ENCODE measurements around the gene UGT1A7.

UGT1A7 gene

DNA sequence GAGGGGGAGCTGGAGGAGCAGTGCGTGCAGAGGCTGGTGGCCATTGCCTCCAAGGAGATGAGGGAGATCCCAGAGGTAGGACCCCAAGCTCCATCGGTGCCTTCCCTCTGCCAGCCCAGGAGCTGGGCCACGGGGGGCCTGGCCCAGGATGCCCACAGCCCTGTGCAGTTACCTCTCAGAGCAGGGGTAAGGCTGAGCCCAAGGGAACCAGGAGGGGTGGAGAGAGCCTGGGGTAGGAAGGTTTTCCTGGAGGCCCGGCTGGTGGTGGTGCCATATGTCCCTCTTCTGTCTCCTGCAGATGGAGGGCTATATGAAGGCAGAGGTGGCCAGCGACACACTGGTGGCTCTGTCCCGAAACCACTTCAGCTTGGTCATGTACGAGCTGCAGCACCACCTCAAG lies 107.9 kb downstream of the UGT1A7 start:
- DNase-seq (ENCODE audit: low read depth, low spot score) = no peak
- H3K4me3 ChIP-seq (ENCODE audit: low read length) = no peak overlapping the region

DNA sequence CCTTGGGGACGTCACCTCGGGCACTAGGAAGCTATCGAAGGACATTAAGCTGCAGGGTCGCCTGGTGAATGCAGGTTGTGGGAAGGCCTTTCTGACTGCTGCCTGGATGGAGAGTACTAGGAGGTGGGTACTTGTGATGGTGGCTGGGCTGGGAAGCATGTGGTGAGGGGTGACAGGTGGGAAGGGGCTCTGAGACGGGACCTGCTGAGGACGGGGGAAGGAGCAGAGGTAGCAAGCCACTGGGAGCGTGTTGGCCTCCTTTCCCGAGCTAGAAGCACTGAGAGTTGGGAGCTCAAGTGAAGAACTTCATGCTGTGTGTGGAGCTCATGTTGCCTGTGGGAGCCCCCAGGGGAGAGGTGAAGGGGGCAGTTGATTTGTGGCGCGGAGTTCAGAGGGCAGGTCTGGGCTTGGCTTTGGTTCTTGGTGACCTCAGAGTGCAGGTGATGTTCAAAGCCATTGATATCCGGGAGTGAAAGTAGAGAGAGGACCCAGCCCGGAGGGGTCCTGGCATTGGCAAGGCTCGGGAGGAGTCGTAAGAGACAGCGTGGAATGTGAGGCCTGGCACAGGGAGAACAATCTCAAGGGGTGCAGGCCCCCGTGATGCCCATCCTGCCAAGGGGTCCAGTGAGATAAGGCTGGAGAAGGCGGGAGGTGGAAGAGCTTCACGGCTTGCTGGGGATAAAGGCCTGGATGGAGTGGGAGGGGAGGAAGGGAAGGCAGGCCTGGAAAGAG lies 109.6 kb downstream of the UGT1A7 start:
- no peak overlapping the region for H3K4me3 ChIP-seq (ENCODE audit: low read length)
- DNase-seq (ENCODE audit: low read depth, low spot score) = no peak

- DNase-seq (ENCODE audit: low read depth, low spot score) = no peak
- H3K4me3 ChIP-seq (ENCODE audit: low read length) = no peak overlapping the region
Observed at GRCh38 chr2:233791883-233792329, 110.2 kb downstream of the UGT1A7 start.

DNA sequence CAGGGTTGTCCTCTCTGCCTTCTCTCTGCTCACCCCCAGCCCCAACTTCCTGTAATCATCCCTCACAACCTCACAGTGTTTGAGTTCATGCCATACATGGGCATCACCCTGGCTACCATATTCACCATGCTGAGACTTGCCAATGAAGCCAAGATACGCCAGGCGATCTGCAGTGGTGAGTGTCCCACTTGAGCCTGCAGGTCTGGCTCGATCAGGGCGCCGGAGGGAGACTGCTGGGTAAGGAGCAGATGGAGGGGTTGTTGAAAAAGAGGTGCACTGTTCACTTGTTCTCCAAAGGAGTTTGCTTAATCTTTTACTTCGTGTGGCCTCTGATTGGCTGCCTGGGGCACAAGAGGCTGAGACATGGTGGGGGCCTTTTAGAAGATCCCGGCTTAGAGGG lies 111.0 kb downstream of the UGT1A7 start:
- no peak for DNase-seq (ENCODE audit: low read depth, low spot score)

DNA sequence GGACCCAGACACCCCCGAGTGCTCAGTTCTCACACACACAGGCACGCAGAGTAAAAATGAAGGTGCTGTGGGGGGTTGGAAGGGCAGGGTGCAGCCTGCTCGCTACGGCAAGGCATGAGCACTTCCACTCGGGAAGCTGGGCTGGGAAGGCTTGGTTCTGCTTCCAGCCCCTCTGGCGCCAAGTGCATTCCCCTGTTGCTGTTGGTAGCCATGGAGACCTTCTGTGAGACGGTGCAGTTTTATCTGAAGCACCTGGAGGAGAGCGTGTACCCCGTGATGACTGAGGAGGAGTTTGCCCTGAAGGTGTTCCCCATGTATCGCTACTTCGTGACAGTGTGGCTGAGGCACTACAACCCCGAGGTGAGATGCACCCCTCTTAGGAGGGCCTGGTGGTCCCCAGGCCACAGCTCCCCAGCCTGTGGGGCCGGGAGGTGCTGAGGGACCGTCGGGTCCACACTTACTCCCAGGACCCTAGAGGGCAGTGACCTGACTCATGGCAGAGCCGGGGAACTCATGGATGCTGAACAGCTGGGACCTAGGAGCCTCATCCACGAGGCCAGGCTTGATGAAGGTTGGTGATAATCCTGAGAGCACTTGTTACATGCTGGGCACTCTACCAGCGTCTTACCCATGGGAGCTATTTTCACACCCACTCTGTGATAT lies 111.9 kb downstream of the UGT1A7 start:
- DNase-seq (ENCODE audit: low read depth, low spot score) = no peak
- no peak overlapping the region for H3K4me3 ChIP-seq (ENCODE audit: low read length)

More for the DNA sequence above, 111.0 kb downstream of the UGT1A7 start:
- H3K4me3 ChIP-seq (ENCODE audit: low read length) = no peak overlapping the region

DNA sequence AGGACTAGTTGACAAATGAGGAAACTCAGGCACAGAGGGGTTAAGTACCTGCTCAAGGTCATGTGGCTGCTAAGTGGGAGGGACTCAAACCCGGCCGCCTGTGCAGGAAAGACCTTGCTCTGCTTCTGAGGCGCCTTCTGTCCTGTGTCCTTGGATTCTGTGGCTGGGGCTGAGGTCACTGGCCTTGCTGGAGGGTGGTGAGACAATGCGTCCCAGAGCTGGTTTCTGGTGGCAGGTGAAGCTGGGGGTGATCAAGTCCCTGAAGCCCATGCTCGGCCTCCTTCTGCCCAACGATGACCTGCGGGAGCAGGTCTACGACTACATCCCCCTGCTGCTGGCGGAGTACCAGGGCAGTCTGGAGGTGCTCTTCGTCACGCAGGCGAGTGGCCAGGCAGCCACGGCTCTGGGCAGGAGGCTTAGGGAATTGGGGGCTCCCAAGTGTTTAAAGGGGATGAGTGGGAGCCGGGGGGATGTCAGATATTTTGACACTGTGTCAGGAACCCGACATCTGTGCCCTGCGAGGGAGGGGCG lies 112.5 kb downstream of the UGT1A7 start:
- no peak overlapping the region for H3K4me3 ChIP-seq (ENCODE audit: low read length)
- DNase-seq (ENCODE audit: low read depth, low spot score) = no peak

DNA sequence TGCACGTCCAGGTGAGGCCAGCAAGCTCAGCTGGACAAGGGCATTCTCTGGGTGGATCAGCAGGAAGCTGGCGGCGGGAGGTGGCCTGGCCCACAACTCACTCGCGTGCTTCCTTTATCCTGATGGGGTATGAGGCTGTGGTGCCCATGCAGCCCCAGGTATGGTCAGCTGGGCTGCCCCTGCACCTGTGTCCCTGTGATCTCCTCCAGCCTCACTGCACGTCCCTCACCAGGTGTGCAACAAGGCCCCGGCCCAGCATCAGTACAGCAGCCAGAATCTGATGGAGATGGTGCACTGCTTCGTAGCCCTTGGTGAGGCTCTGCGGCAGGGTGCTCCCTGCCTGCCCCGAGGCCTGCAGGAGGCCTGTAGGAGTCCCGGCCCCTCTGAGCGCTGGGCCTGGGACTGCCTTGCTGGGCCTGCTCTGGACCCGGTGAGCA lies 114.1 kb downstream of the UGT1A7 start:
- DNase-seq (ENCODE audit: low read depth, low spot score) = no peak
- no peak overlapping the region for H3K4me3 ChIP-seq (ENCODE audit: low read length)

GRCh38 chr2:233796254-233796653 lies 114.6 kb downstream of the UGT1A7 start:
- DNase-seq (ENCODE audit: low read depth, low spot score) = no peak

DNA sequence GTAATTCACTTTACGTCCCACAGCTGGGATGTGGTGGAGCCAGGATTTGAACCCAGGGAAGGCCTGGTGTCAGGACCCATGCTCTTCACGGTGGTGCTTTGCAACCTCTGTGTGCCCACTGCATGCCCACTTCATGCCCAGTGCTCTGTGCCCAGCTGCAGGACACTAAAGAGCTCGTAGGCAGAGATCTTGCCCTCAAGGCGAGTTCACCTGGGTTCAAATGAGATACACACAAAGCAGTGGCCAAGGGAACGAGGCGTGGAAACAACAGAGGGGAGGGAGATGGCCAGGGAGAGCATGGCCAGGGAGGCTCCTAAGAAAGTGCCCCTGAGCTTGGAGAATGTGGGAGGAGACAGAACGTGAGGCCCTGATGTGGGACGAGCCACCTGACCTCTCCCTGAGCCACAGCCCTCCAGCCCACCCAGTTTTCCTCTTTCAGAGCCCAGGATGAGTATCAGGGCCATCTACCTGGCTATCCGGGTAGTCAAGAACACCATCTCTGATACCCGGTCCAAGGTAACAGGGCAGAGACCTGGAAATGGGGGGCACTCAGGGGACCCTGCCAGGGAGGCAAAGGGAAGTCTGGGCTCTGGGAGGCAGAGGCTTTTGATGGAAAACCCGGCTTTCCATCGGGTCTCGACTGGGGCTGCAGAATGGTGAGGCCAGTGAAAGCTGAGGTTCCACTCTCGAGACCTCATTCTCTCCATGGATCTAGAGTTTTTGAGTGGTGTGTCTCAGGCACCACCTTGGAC lies 116.8 kb downstream of the UGT1A7 start:
- no peak overlapping the region for H3K4me3 ChIP-seq (ENCODE audit: low read length)
- no peak for DNase-seq (ENCODE audit: low read depth, low spot score)

More at GRCh38 chr2:233796254-233796653, 114.6 kb downstream of the UGT1A7 start:
- H3K4me3 ChIP-seq (ENCODE audit: low read length) = no peak overlapping the region

DNA sequence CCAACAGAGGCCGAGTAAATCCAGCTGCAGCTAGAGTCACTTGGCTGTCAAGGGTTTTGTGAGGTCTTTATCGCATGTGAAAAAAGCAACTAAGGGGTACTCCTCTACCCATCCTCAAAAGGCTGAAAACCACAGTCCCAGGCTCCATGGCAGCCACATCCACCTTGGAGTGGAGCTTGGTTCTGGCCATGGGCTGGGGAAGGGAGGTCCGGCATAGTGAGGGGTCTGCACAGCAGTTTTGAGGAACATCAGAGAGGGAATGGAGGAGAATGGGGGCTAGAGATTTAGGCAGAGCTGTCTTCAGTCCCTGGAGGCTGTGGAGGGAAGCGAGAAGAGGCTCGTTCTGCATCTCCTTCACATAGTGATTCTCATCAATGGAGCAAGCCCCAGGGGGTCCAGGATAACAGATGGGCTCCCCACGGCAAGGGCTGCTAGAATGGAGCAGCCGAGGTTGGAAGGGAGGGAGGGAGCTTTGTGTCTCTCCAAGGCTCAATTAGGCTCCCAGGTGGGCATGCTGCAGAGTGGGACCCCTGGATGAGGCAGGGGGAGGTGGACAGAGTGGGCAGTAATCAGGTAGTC lies 117.5 kb downstream of the UGT1A7 start:
- no peak for DNase-seq (ENCODE audit: low read depth, low spot score)
- no peak overlapping the region for H3K4me3 ChIP-seq (ENCODE audit: low read length)

DNA sequence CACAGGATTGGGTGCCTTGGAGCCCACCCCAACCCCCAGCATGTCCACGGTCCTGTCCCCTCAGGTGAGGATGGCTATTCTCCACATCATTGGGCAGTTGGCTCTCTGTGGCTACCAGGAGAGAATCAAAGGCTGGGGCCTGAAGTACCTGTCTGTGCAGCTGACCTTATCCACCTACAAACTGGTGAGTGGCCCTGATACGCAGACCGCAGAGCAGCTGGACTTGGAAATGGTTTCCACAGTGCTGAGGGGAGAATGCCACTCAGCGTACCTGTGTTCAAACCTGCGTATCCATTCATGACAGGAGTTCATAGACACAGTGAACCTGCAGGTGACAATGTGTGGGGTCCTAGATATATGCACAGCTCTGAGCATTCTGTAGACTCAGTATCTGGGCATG lies 118.0 kb downstream of the UGT1A7 start:
- H3K4me3 ChIP-seq (ENCODE audit: low read length) = no peak overlapping the region
- no peak for DNase-seq (ENCODE audit: low read depth, low spot score)

DNA sequence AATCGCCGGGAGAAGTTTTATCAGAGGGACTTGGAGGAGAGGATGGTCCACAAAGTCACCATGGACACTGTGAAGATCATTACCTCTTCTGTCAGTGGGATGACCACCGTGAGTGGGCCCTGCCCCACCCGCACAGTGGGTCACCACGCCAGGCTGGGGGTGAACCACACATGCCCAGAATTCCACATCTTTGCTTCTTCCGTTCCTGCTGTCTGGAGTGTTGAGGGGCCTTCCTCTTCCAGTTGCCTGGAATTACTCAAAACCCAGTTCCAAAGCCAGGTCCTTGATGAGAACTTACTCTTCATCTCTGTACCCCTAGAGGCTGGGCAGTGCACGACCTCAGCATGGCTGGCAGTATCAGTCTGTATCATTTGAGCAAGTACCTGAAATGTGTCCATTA lies 118.5 kb downstream of the UGT1A7 start:
- no peak for DNase-seq (ENCODE audit: low read depth, low spot score)
- H3K4me3 ChIP-seq (ENCODE audit: low read length) = no peak overlapping the region

GRCh38 chr2:233801357-233802131 lies 119.8 kb downstream of the UGT1A7 start:
- no peak for DNase-seq (ENCODE audit: low read depth, low spot score)
- no peak overlapping the region for H3K4me3 ChIP-seq (ENCODE audit: low read length)

- DNase-seq (ENCODE audit: low read depth, low spot score) = no peak
- no peak overlapping the region for H3K4me3 ChIP-seq (ENCODE audit: low read length)
Observed at GRCh38 chr2:233802132-233802815, 120.6 kb downstream of the UGT1A7 start.

GRCh38 chr2:233803292-233803911 lies 121.7 kb downstream of the UGT1A7 start:
- H3K4me3 ChIP-seq (ENCODE audit: low read length) = no peak overlapping the region
- DNase-seq (ENCODE audit: low read depth, low spot score) = no peak

DNA sequence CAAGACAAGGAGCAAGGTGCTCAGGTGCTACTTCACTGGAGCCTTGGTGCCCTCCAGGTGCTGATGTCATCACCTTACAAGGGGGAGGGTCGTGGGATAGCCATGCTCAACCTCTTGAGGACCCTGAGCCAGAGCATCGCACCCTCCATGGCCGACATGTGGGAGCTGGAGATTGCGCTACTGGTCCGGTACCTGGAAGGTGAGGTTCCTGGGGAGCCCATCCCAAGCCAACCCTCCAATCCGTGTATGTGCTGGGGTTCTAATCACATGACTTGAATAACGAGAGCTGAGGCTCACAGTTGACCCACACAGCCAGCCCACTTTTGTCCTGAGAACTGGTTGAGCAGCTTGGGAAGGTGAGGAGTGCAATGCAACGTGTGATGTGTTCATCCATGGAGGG lies 122.3 kb downstream of the UGT1A7 start:
- H3K4me3 ChIP-seq (ENCODE audit: low read length) = no peak overlapping the region
- DNase-seq (ENCODE audit: low read depth, low spot score) = no peak

DNA sequence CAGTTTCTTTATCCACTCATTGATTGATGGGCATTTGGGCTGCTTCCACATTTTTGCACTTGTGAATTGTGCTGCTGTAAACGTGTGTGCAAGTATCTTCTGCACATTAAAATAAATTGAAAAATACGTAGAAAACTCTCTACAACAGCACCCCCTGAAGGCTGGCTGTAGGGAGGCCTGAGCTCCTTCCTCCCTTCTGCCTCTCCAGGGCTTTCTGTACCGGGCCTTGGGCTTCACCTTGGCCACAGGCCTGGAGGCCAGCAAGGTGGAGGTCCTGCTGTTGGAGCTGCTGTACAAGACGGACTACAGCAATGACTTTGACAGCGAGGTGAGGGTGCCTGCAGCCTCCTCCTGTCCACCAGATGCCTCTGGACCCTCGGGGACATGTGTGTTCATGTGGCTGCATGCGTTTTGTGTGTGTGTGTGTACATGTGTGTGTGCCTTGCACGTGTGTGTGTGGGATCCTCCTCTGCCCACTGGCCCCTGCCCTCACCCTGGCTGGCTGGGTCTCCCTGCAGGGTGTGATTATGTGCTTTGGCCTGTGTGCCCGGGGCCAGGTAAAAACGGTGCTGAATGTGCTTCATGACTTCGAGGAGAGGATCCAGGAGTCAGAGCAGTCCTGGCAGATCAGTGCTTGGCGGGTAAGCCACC lies 125.6 kb downstream of the UGT1A7 start:
- H3K4me3 ChIP-seq (ENCODE audit: low read length) = no peak overlapping the region
- DNase-seq (ENCODE audit: low read depth, low spot score) = no peak

Data from Jurkat, Clone E6-1 (cell line).